ENCODE measurements around the gene SND1.

SND1 gene

DNA sequence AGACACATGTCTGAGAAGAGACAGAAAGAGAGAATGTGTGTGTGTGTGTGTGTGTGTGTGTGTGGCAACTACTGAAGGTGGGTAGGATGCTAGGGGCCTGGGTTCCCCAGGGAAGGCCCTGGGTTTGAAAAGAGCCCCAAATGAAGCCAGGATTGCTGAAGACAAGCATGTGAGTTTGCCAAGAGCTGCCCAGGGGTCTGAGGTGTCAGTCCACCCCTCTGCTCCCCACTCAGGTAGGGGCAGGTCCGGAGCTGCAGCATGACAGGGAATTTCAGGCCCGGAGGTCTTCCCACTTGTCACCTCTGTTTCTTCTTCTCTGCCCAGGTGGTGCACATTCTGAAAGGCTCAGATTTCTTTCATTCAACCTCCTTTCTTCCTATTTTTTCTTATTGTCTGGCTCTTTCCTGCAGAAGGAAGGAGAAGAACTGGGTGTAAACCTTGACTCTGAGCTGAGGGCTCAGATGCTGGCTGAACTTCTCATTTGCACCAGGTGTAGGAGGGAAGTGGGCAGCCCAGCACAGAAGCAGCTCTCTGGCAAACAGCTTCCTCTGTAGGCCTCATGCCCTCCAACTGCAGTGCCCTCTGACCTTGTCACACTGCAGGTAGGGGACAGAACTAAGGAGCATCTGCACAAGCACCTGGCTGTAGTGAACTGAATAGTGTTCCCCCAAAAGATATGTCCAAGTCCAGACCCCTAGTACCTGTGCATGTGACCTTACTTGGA, 458.8 kb downstream of the SND1 start:
- Histone ChIP-seq H3K27ac (ENCODE audit: low read depth, low read length) (peak overlapping the region; percentile 98), H3K79me2 (ENCODE audit: insufficient read depth, low read length) (no peaks in the 10 kb centered on the region), H4K20me1 (ENCODE audit: low read depth, low read length) (no peaks in the 10 kb centered on the region), H3F3A (ENCODE audit: insufficient read depth) (peaks cover 37% of the 10 kb centered on the region), H3K4me3 (ENCODE audit: insufficient read depth, low read length, poor library complexity, severe bottlenecking) (no peak overlapping the region), H3K9ac (ENCODE audit: low read length) (peak overlapping the region; percentile 53), H3K36me3 (ENCODE audit: low read length) (no peaks in the 10 kb centered on the region), H3K9me3 (ENCODE audit: insufficient read depth, low read length) (no peaks in the 10 kb centered on the region), H3K27me3 (ENCODE audit: low read length) (no peaks in the 10 kb centered on the region), H3K4me2 (ENCODE audit: low read depth, low read length, poor library complexity, severe bottlenecking) (peak overlapping the region; percentile 76), H3K9me2 (replicated peaks; ENCODE audit: insufficient read depth, low read length) (no peaks in the 10 kb centered on the region), H2AFZ (ENCODE audit: low read depth, low read length, severe bottlenecking) (peak overlapping the region; percentile 30)
- TF ChIP-seq EZH2phosphoT487 (conservative IDR thresholded peaks at IDR 0.05; ENCODE audit: low read length) (no peak), CTCF (IDR thresholded peaks at IDR 0.05; ENCODE audit: insufficient read depth, low read length, poor library complexity, severe bottlenecking) (no peak)

DNA sequence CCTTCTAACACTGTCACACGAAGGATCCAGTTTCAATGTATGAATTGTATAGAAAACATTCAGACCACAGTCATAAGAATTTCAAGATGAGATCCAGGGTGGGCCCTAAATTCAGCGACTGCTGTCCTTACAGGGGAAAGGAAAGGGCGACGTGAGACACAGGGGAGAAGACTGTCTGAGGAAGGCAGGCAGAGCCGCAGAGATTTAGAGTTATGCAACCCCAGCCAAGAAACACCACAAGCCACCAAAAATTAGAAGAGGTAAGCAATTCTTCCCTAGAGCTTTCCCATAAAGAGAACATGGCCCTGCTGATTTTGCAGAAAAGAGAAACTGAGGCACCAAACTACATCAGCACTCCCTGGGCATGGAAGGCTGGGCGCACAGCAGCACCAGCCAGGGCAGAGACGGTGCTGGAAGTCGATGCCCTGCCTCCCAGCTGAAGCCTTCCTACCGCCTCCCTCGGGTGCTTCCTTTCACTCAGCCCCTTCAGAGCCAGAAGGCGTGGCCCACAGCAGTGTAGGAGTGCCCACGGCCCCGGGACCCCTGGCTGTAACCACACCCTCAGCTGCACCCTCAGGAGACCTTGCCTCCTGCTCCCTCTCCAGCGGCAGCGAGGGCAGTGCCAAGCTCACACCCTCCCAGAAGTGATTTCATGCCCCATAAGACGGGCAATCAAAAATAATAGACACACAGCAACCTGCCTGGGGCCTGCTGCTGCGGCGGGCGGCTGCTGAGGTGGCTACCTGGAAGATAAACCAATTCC, 460.2 kb downstream of the SND1 start:
- Histone ChIP-seq H3F3A (ENCODE audit: insufficient read depth) (peaks cover 33% of the 10 kb centered on the region), H2AFZ (ENCODE audit: low read depth, low read length, severe bottlenecking) (peak overlapping the region; percentile 9), H3K9ac (ENCODE audit: low read length) (peak overlapping the region; percentile 28), H3K4me3 (ENCODE audit: insufficient read depth, low read length, poor library complexity, severe bottlenecking) (no peak overlapping the region), H3K36me3 (ENCODE audit: low read length) (no peaks in the 10 kb centered on the region), H3K9me2 (replicated peaks; ENCODE audit: insufficient read depth, low read length) (no peaks in the 10 kb centered on the region), H3K4me2 (ENCODE audit: low read depth, low read length, poor library complexity, severe bottlenecking) (peak overlapping the region; percentile 38), H3K9me3 (ENCODE audit: insufficient read depth, low read length) (no peaks in the 10 kb centered on the region), H4K20me1 (ENCODE audit: low read depth, low read length) (no peaks in the 10 kb centered on the region), H3K27me3 (ENCODE audit: low read length) (no peaks in the 10 kb centered on the region), H3K27ac (ENCODE audit: low read depth, low read length) (peak overlapping the region; percentile 63), H3K79me2 (ENCODE audit: insufficient read depth, low read length) (no peaks in the 10 kb centered on the region)
- TF ChIP-seq EZH2phosphoT487 (conservative IDR thresholded peaks at IDR 0.05; ENCODE audit: low read length), result no peak
- no peak for TF ChIP-seq CTCF (IDR thresholded peaks at IDR 0.05; ENCODE audit: insufficient read depth, low read length, poor library complexity, severe bottlenecking)

DNA sequence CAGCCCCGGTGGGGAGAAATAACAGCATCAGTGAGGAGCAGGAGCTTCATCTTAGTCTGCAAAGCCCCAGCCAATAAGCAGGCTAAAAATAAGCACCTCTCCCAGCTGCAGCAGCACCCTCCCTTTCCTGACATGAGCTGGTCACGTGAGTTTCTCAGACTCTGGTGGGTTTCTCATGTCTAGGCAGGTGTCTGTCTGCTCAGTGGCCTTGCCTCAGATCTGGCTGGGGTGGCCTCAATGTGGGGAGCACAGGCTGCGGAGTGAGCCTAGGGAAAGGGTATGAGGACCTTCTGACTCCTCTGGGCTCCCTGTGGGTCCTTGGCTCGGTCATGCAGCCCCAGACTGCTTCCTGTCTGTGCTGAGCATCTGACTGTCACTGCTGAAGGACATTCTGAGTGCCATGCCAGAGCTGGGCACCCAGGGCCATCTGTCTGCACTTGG, 460.8 kb downstream of the SND1 start:
- TF ChIP-seq CTCF (IDR thresholded peaks at IDR 0.05; ENCODE audit: insufficient read depth, low read length, poor library complexity, severe bottlenecking), result no peak
- TF ChIP-seq EZH2phosphoT487 (conservative IDR thresholded peaks at IDR 0.05; ENCODE audit: low read length), result no peak
- H3K27ac ChIP-seq (ENCODE audit: low read depth, low read length), result peak overlapping the region; percentile 63
- H3K27me3 ChIP-seq (ENCODE audit: low read length), result no peaks in the 10 kb centered on the region
- no peak overlapping the region for H3K4me3 ChIP-seq (ENCODE audit: insufficient read depth, low read length, poor library complexity, severe bottlenecking)
- peak overlapping the region; percentile 28 for H3K9ac ChIP-seq (ENCODE audit: low read length)
- peak overlapping the region; percentile 9 for H2AFZ ChIP-seq (ENCODE audit: low read depth, low read length, severe bottlenecking)
- H3K9me3 ChIP-seq (ENCODE audit: insufficient read depth, low read length), result no peaks in the 10 kb centered on the region
- no peaks in the 10 kb centered on the region for H4K20me1 ChIP-seq (ENCODE audit: low read depth, low read length)
- peak overlapping the region; percentile 38 for H3K4me2 ChIP-seq (ENCODE audit: low read depth, low read length, poor library complexity, severe bottlenecking)
- H3K36me3 ChIP-seq (ENCODE audit: low read length), result no peaks in the 10 kb centered on the region
- H3F3A ChIP-seq (ENCODE audit: insufficient read depth), result peaks cover 33% of the 10 kb centered on the region
- H3K79me2 ChIP-seq (ENCODE audit: insufficient read depth, low read length), result no peaks in the 10 kb centered on the region
- H3K9me2 ChIP-seq (replicated peaks; ENCODE audit: insufficient read depth, low read length), result no peaks in the 10 kb centered on the region

Measured in SU-DHL-6 (cell line).